ENCODE results near the gene B4GAT1. TPM values are rescaled to one million over a fixed set of nuclear protein-coding genes. Genes with fewer than 3 reads are reported as not detected.
"Not testable (repeated sequence)": the region's sequence is repeated elsewhere in the genome, so short reads cannot be mapped to it uniquely, and the experiment has no call there.

Gene B4GAT1
- total RNA-seq, 2 experiments from 2014 or later, result 9.5 to 9.7 TPM

DNA sequence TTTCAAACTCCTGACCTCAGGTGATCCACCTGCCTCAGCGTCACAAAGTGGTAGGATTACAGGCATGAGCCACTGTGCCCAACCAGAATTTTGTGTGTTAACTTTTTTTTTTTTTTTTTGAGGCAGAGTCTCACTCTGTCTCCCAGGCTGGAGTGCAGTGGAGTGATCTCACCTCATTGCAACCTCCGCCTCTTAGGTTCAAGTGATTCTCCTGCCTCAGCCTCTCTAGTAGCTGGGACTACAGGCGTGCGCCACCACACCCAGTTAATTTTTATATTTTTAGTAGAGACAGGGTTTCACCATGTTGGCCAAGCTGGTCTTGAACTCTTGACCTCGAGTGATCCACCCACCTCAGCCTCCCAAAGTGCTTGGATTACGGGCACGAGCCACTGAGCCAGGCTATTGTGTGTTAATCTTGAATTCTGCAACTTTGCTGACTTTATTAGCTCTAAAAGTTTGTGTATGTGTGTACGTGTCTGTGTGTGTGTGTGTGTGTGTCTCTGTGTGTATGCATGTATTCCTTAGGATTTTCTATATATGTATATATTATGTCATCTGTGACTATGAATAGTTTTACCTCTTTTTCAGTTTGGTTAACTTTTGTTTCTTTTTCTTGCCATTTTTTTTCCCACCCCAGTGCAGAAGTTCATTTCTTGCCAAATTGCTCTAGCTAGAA, 3.3 kb upstream of the B4GAT1 start:
- ATAC-seq (ENCODE audit: low read depth); H3K27me3 Mint-ChIP-seq; DNase-seq; H3K27ac Mint-ChIP-seq; POLR2A ChIA-PET; H3K9me3 Mint-ChIP-seq; H3K36me3 Mint-ChIP-seq; H3K4me3 Mint-ChIP-seq: not testable (repeated sequence)
- H3K4me1 Mint-ChIP-seq, result peaks cover 15% of the 10 kb centered on the region

DNA sequence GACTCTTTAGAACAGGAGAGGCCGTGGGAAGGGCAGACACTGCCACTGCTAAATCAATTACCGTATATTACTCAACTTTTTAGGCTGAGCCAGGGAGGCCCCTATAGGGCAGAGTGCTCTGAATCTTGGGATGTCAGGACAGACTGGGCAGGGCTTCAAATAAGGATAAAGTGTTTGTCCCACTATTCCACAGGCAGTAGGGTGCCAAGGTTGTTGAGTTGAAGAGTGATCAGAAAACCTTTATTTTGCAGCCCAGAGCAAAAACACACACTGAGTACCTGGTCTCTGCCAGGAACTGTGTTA, 1.6 kb upstream of the B4GAT1 start:
- no peak overlapping the region for H3K27ac Mint-ChIP-seq

DNA sequence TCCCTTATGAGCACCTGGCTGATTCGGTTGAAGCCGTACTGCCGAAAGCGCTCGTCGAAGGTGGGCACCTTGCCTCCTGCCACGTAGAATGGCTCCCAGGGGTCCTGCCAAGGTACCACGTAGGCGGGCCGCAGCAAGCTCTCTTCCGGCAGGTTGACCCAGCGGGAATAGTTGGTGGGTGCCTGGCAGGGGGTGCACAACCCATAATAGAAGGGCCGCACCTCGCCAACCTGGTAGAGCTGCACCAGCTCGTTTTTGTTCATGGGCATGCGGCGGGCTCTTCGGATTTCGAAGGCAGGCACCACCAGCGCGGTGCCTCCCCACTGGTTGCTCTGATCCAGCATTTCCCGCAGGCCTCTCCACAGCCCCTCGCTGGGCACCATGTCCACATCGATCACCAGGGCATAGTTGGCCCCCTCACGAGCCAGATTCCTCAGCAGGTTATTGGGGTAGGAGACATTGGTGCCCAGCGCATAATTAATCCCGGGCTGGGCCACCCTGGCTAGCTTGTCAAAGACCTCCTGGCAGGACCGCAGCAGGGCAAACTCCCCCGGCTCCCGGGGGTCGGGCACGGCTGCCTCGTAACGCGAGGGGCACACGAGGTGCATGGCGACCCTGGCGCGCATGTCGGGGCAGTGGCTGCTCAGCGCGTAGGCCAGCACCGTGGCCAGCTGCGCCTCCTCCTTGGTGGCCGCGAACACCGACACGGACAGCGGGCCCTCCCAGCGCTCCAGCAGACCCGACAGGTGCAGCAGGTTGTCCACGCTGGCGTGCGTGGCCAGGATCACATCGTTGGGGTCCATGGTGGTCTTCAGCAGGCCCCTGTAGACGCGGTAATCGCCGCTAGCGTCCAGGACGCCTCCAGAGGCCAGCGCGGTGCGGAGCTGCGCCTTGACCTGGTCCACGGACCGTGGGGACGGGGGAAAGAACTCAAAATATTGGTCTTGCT, 679 bp downstream of the B4GAT1 start:
- no peak overlapping the region for H3K27ac Mint-ChIP-seq
- H3K9me3 Mint-ChIP-seq, result no peaks in the 10 kb centered on the region
- H3K27me3 Mint-ChIP-seq, result peaks cover 2% of the 10 kb centered on the region
- H3K4me1 Mint-ChIP-seq, result peaks cover 37% of the 10 kb centered on the region
- peaks cover 4% of the 10 kb centered on the region for H3K36me3 Mint-ChIP-seq
- POLR2A ChIA-PET, result interaction anchor here (1.2 to 4.5 kb wide), 8 partner anchors 9 to 270 kb away, joined by 3 to 32 read pairs (median 4); partner anchors contain the start of genes CD248, RBM14, SLC29A2 and YIF1A
- H3K4me3 Mint-ChIP-seq, result peak overlapping the region; percentile 65
- DNase-seq, result no peak
- no peak for ATAC-seq (ENCODE audit: low read depth)

More for the DNA sequence above, 1.6 kb upstream of the B4GAT1 start:
- ATAC-seq (ENCODE audit: low read depth) (no peak), DNase-seq (no peak)
- peaks cover 27% of the 10 kb centered on the region for H3K4me1 Mint-ChIP-seq
- POLR2A ChIA-PET, result interaction anchor here (2.8 to 4.5 kb wide), 2 partner anchors 23 to 37 kb away, joined by 25 to 32 read pairs; partner anchors contain the start of gene SLC29A2
- no peak overlapping the region for H3K4me3 Mint-ChIP-seq
- H3K27me3 Mint-ChIP-seq, result peaks cover 2% of the 10 kb centered on the region
- H3K36me3 Mint-ChIP-seq, result peaks cover 7% of the 10 kb centered on the region
- no peaks in the 10 kb centered on the region for H3K9me3 Mint-ChIP-seq

DNA sequence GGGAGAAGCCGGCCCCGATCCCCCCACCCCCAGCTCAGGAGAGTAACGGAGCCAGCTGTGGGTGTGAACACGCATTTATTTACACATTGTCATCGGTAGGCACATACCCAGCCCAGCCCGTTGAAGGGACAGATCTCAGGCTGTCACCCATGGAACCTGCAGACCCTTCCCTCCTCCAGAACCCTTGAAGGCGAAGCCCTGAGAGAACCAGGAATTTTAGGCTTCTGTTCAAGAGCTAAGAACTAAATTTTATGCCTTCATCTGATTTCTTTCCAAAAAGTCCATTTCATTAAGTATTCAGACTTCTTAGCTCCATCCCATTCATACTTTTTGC, 2.1 kb downstream of the B4GAT1 start:
- Mint-ChIP-seq H3K27ac (peak overlapping the region; percentile 91), H3K36me3 (peaks cover 9% of the 10 kb centered on the region), H3K4me3 (peak overlapping the region; percentile 90), H3K4me1 (peaks cover 35% of the 10 kb centered on the region), H3K9me3 (no peaks in the 10 kb centered on the region), H3K27me3 (peaks cover 2% of the 10 kb centered on the region)
- ATAC-seq (ENCODE audit: low read depth) (peak; percentile 1), DNase-seq (no peak)
- POLR2A ChIA-PET, result interaction anchor here (0.9 to 4.5 kb wide), 9 partner anchors 10 to 93 kb away, joined by 3 to 26 read pairs (median 8); partner anchors contain the start of genes CD248, RIN1, SLC29A2 and YIF1A

DNA sequence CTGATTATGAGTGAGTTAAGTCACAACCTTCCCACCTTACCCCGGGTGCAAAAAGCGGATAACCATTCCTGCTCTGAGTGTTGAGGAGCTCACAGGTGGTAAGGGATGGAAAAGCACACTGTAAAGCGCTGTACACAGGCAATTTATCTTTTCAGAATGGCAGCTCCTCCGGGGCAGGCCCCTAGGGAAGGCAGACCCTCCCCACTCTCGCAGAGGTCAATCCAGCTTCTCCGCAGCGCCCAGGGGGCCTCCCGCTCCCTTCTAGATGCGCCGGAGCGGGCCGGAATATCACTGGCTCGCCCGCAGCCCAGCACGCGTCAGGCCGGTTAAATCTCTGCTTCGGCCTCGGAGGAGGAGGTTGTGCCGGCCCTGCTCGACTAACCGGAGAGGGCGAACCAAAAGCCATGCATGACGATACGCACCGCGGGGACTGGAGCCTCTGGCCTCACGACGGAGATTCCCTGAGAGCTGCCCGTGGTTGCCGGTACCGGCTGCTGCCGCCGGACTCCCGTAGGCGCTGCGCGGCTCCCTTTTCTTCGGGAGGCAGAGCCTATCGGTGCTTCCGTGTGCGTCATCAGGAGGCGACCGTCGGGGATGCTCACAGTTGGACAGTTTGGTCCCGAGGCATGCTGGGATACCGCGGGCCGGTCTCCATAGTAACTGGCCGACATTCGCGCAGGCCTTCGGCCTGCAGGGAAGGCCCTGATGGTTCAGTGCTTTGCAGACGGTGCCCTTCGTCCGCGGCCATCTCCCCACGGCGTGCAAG, 2.7 kb downstream of the B4GAT1 start, which contains the start of gene BRMS1:
BRMS1 (minus strand) TSS at position 555 of the 766 bp plus-strand sequence. CDS start 2,870 bp downstream, outside the sequence.
- H3K27ac Mint-ChIP-seq, result peak within 1 kb of the TSS; percentile 91
- H3K36me3 Mint-ChIP-seq, result peaks cover 9% of the 10 kb centered on the region
- H3K4me1 Mint-ChIP-seq, result peaks cover 35% of the 10 kb centered on the region
- peak; percentile 94 for DNase-seq
- peaks cover 2% of the 10 kb centered on the region for H3K27me3 Mint-ChIP-seq
- peak within 1 kb of the TSS; percentile 90 for H3K4me3 Mint-ChIP-seq
- peak; percentile 76 for ATAC-seq (ENCODE audit: low read depth)
- H3K9me3 Mint-ChIP-seq, result no peaks in the 10 kb centered on the region
- POLR2A ChIA-PET, result interaction anchor here (0.5 to 4.5 kb wide), 12 partner anchors 9 to 185 kb away, joined by 3 to 26 read pairs (median 6); partner anchors contain the start of genes CD248, RIN1, SLC29A2 and YIF1A

DNA sequence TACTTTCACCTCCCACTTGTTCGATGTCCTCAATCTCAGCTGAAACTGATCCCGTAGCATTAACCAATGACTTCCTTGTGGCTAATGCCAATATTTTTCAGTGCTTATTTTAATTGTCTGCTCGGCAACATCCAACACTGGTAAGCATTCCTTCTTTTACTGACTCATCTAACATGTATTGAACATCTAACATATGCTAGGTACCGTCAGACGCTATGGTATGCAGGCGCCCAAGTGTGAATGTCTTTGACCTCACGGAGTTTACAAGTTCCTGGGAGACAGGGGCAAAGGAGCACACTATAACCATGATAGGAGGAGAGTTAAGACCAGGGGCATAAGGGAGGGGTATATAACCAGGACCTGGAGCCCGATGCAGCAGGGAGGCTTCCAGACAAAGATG, 4.3 kb downstream of the B4GAT1 start:
- peaks cover 38% of the 10 kb centered on the region for H3K4me1 Mint-ChIP-seq
- DNase-seq, result no peak
- peak overlapping the region; percentile 90 for H3K4me3 Mint-ChIP-seq
- H3K27me3 Mint-ChIP-seq, result peaks cover 2% of the 10 kb centered on the region
- ATAC-seq (ENCODE audit: low read depth), result no peak
- peaks cover 14% of the 10 kb centered on the region for H3K36me3 Mint-ChIP-seq
- H3K9me3 Mint-ChIP-seq, result no peaks in the 10 kb centered on the region
- POLR2A ChIA-PET, result interaction anchor here (1.3 to 3.2 kb wide), 2 partner anchors 9 to 31 kb away, joined by 3 to 26 read pairs; no protein-coding TSS in a partner anchor
- H3K27ac Mint-ChIP-seq, result peak overlapping the region; percentile 28

DNA sequence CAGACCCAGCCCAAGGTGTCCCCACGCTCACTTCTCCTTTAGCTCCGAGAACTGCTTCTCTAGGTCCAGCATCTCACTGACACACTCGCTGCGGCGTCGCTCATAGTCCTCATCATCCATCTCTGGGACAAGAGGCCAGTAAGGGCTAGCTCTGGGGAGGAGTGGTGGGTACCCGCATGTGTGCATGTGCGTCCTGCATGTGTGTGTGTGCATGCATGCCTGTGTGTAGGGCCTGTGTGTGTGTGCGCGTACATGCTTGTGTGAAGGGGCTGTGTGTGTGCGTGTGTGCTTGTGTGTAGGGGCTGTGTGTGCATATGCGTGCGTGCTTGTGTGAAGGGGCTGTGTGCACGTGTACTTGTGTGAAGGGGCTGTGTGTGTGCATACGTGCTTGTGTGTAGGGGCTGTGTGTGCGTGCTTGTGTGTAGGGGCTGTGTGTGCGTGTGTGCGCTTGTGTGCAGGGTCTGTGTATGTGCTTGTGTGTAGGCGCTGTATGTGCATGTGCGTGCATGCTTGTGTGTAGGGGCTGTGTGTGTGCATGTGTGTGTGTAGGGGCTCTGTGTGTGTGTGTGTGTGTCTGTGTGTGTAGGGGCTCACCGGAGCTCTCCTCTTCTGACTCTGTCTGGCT, 5.8 kb downstream of the B4GAT1 start:
- Mint-ChIP-seq H3K27me3 (no peaks in the 10 kb centered on the region), H3K4me1 (peaks cover 45% of the 10 kb centered on the region), H3K9me3 (no peaks in the 10 kb centered on the region), H3K36me3 (peaks cover 11% of the 10 kb centered on the region), H3K27ac (no peak overlapping the region), H3K4me3 (no peak overlapping the region)
- ATAC-seq (ENCODE audit: low read depth) (no peak), DNase-seq (no peak)
- POLR2A ChIA-PET, result interaction anchor here (1.3 kb wide), 1 partner anchor 29 kb away, joined by 4 read pairs; no protein-coding TSS in a partner anchor

DNA sequence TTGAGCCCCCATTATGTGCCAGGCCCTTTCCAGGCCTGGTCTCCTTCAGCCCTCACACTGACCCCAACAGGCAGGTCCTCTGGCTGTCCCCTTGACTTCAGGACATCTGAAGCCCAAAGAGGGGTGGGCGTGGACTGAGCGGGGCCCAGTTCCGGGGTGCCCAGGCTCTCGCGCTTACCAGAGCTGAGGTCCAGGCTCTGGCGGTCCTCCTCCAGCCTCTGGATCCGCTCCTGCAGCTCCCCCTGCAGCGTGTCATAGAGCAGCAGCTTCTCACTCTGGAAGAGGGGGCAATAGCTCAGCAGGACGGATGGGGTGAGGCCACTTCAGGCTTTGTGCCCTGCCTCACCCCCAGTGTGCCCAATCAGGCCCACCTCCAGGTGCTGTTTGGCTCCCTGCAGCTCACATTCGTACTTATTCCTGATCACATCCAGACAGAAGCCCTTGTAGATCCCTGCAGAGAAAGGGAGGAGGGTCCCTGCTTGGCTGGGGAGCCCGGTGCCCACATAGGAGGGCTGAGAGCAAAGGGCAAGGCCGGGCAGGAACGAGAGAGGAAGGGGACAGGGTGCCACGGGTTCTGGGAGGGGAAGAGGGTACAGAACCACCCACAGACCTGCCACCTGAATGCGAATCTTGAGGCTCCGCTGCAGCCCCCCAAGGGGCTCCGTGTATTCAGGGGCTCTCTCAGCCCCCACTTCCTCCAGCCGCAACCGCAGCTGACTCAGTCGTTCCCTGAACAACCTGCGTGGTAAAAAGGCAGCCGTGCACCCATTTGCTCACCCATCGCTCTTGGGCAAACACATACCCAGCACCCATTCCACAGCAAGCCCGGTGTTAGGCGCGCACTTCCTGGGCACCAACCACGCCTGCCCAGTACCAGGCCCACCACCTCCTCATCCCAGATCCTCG, 6.6 kb downstream of the B4GAT1 start:
- Mint-ChIP-seq H3K9me3 (no peaks in the 10 kb centered on the region), H3K4me1 (peaks cover 48% of the 10 kb centered on the region), H3K4me3 (no peak overlapping the region), H3K36me3 (peaks cover 11% of the 10 kb centered on the region), H3K27me3 (no peaks in the 10 kb centered on the region), H3K27ac (no peak overlapping the region)
- POLR2A ChIA-PET, result interaction anchor here (1.3 kb wide), 2 partner anchors 28 kb away, joined by 3 to 4 read pairs; no protein-coding TSS in a partner anchor
- ATAC-seq (ENCODE audit: low read depth), result no peak
- DNase-seq, result no peak

DNA sequence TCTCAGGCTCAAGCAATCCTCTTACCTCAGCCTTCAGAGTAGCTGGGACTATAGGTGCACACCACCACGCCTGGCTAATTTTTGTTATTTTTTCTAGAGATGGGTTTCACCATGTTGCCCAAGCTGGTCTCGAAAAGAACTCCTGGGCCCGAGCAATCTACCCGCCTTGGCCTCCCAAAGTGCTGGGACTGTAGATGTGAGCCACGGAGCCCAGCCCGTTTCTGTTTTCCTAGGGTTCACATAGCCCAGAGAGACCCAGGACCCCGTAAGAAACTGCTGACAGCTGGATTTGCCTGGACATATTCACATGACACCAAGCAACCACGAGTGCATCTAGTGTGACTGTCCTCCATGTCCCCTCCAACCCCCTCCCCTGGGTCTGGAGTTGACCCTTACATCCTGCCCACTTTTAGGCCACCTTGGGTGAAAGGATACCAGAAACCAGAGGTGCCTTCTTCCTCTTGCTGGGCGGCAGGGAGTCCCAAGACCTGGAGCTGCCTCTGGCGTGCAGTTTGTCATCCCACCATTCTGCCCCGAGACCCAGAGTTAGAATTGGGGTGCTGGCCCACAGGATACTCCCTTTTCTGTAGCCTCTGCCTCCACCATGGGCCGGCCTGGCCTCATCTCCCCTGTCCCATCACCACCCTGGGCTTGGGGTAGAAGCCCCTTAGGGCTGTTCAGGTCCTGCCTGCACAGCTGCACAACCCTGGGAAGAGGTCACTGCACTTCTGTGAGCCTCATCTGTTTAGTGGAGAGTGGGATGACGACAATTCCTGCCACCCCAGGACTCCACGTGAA, 7.5 kb downstream of the B4GAT1 start:
- Mint-ChIP-seq H3K27ac (no peak overlapping the region), H3K4me3 (no peak overlapping the region)

DNA sequence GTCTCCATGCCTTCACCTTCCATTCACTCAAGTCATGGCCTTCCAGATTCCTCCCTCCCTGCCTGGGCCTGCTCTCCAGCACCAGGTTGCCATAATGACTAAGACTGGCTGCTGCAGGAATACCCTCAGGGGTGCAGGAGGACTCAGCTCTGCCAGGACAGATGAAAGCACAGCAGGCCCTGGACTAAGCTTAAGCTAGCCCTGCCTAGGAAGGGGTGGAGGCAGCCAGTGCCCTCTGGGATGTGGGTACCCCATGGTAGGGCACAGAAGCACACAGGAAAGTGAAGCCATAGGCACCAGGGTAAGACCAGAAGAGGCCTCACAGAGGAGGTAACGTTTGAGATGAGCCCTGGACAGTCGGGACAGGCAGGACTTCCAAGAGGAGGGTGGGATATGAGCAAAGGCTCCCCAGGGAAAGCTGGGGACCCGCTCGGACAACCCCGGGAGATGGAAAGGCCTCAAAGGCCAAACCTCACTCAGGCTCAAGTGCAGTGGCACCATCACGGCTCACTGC, 8.2 kb downstream of the B4GAT1 start:
- Mint-ChIP-seq H3K27me3 (no peaks in the 10 kb centered on the region), H3K36me3 (peaks cover 11% of the 10 kb centered on the region), H3K9me3 (no peaks in the 10 kb centered on the region), H3K27ac (no peak overlapping the region), H3K4me3 (no peak overlapping the region), H3K4me1 (peaks cover 38% of the 10 kb centered on the region)
- POLR2A ChIA-PET, result interaction anchor here (0.6 to 1.5 kb wide), 4 partner anchors 23 to 300 kb away, joined by 3 to 6 read pairs (median 3); partner anchors contain the start of genes CD248 and YIF1A
- peak; percentile 23 for DNase-seq
- ATAC-seq (ENCODE audit: low read depth), result no peak

More for the DNA sequence above, 7.5 kb downstream of the B4GAT1 start:
- no peak for ATAC-seq (ENCODE audit: low read depth)
- peaks cover 11% of the 10 kb centered on the region for H3K36me3 Mint-ChIP-seq
- H3K4me1 Mint-ChIP-seq, result peaks cover 41% of the 10 kb centered on the region
- H3K9me3 Mint-ChIP-seq, result no peaks in the 10 kb centered on the region
- H3K27me3 Mint-ChIP-seq, result no peaks in the 10 kb centered on the region
- POLR2A ChIA-PET, result interaction anchor here (0.6 to 1.3 kb wide), 3 partner anchors 23 to 299 kb away, joined by 3 read pairs; partner anchors contain the start of gene CD248
- DNase-seq, result peak; percentile 15

Measured in activated naive CD8-positive, alpha-beta T cell treated with anti-CD3 and anti-CD28 coated beads, Interleukin-2, amount 10 ng/mL, durations not matched to agents 7 days and 5 days (primary cell).